Neural cell (in vitro differentiated cells): ENCODE results near the gene STC2. TPM values are rescaled to one million over a fixed set of nuclear protein-coding genes. Genes with fewer than 3 reads are reported as not detected.
"Not testable (repeated sequence)": the region's sequence is repeated elsewhere in the genome, so short reads cannot be mapped to it uniquely, and the experiment has no call there.

Experiments
- H2AFZ ChIP-seq: fragments of 200-600, 300-800 bp; sonication (generic), shearing (Covaris generic); 2 replicates; pipeline ENCODE4 v1.6.0; 2014; ENCODE audit warnings: low read depth, mild to moderate bottlenecking, antibody characterized with exemption, low read length, moderate library complexity
- H3F3A ChIP-seq: fragments of 200-600 bp; shearing (Covaris generic); 2 replicates; pipeline ENCODE4 v1.6.1; 2016; ENCODE audit warnings: mild to moderate bottlenecking, moderate library complexity, mixed read lengths, antibody characterized with exemption, low read length; ENCODE audit not compliant: insufficient read depth, poor library complexity, severe bottlenecking
- H3K27ac ChIP-seq: fragments of 200-600, 300-800 bp; sonication (generic), shearing (Covaris generic); 2 replicates; pipeline ENCODE4 v1.5.1; 2014; ENCODE audit warnings: mild to moderate bottlenecking, low read length, moderate library complexity
- H3K27me3 ChIP-seq: fragments of 300-800, 200-600 bp; sonication (generic), shearing (Covaris generic); 2 replicates; pipeline ENCODE4 v1.6.0; 2014; ENCODE audit warnings: mild to moderate bottlenecking, low read depth, low read length, moderate library complexity; ENCODE audit not compliant: insufficient read depth
- H3K36me3 ChIP-seq: fragments of 300-800, 200-600 bp; sonication (generic), shearing (Covaris generic); 2 replicates; pipeline ENCODE4 v1.5.1; 2014; ENCODE audit warnings: mild to moderate bottlenecking, antibody characterized with exemption, low read length, moderate library complexity; ENCODE audit not compliant: insufficient read depth
- H3K4me2 ChIP-seq: fragments of 300-800, 200-600 bp; sonication (generic), shearing (Covaris generic); 2 replicates; pipeline ENCODE4 v1.6.0; 2014; ENCODE audit warnings: mild to moderate bottlenecking, low read length
- H3K4me3 ChIP-seq: fragments of 300-800, 200-600 bp; sonication (generic), shearing (Covaris generic); 2 replicates; pipeline ENCODE4 v1.5.1; 2014; ENCODE audit warnings: mild to moderate bottlenecking, low read length, moderate library complexity
- H3K79me2 ChIP-seq: fragments of 200-600 bp; shearing (Covaris generic); replicated peaks from 2 replicates; pipeline ENCODE4 v1.6.0; 2014; ENCODE audit warnings: mild to moderate bottlenecking, low read length, moderate library complexity; ENCODE audit not compliant: insufficient read depth
- H3K9ac ChIP-seq: fragments of 300-800, 200-600 bp; sonication (generic), shearing (Covaris generic); 2 replicates; pipeline ENCODE4 v1.6.1; 2016; ENCODE audit warnings: mild to moderate bottlenecking, low read length, mixed read lengths
- H3K9me2 ChIP-seq: fragments of 200-600 bp; shearing (Covaris generic); 2 replicates; pipeline ENCODE4 v1.6.1; 2016; ENCODE audit warnings: mild to moderate bottlenecking, low read length, mixed read lengths; ENCODE audit not compliant: insufficient read depth
- H3K9me3 ChIP-seq: fragments of 200-600, 300-800 bp; sonication (generic), shearing (Covaris generic); 2 replicates; pipeline ENCODE4 v1.6.1; 2016; ENCODE audit warnings: mild to moderate bottlenecking, mixed run types, low read length, moderate library complexity, mixed read lengths
- H4K20me1 ChIP-seq: fragments of 200-600 bp; shearing (Covaris generic); 2 replicates; pipeline ENCODE4 v1.6.1; 2016; ENCODE audit warnings: mild to moderate bottlenecking, mixed run types; ENCODE audit not compliant: insufficient read depth
- EP300 ChIP-seq: fragments of 450-650 bp; conservative IDR thresholded peaks from 2 replicates; pipeline ENCODE4 v1.6.1; 2014; ENCODE audit warnings: antibody characterized with exemption, mild to moderate bottlenecking, moderate library complexity; ENCODE audit not compliant: poor library complexity, severe bottlenecking
- EZH2 ChIP-seq: fragments of 200-600, 300-800 bp; shearing (Covaris generic), sonication (generic); IDR thresholded peaks from 2 replicates; pipeline ENCODE4 v1.6.1; 2014; ENCODE audit warnings: antibody characterized with exemption, low read length, borderline replicate concordance, mild to moderate bottlenecking; ENCODE audit not compliant: insufficient read depth, poor library complexity, severe bottlenecking
- MXI1 ChIP-seq: fragments of 450-650 bp; conservative IDR thresholded peaks from 2 replicates; pipeline ENCODE4 v1.6.1; 2014; ENCODE audit warnings: antibody characterized with exemption, mild to moderate bottlenecking; ENCODE audit not compliant: poor library complexity, severe bottlenecking
- POLR2AphosphoS5 ChIP-seq: IDR thresholded peaks from 2 replicates; pipeline ENCODE4 v1.6.1; 2012
- RAD21 ChIP-seq: fragments of 450-650 bp; conservative IDR thresholded peaks from 2 replicates; pipeline ENCODE4 v1.6.1; 2014; ENCODE audit warnings: antibody characterized with exemption, mild to moderate bottlenecking, moderate library complexity
- REST ChIP-seq: IDR thresholded peaks from 2 replicates; pipeline ENCODE4 v1.6.1; 2012; ENCODE audit warnings: borderline replicate concordance
- SMC3 ChIP-seq: fragments of 450-650 bp; conservative IDR thresholded peaks from 2 replicates; pipeline ENCODE4 v1.6.1; 2014; ENCODE audit warnings: antibody characterized with exemption, mild to moderate bottlenecking, moderate library complexity; ENCODE audit not compliant: poor library complexity
- TAF1 ChIP-seq: IDR thresholded peaks from 2 replicates; pipeline ENCODE4 v1.6.1; 2012; ENCODE audit warnings: low read depth
- polyA plus RNA-seq: library from polyadenylated mRNA; depleted of rRNA; stranded (reverse); fragments of >200 nt; gene quantifications from 2 replicates; pipeline ENCODE4 v1.2.3, GENCODE V29; 2014
- TF ChIP-seq, protein P1 (sequence below): fragments of 450-650 bp; IDR thresholded peaks from 2 replicates; pipeline ENCODE4 v1.5.1; 2014; ENCODE audit warnings: antibody characterized with exemption, mild to moderate bottlenecking, moderate library complexity; ENCODE audit not compliant: poor library complexity, severe bottlenecking

Gene STC2
- polyA plus RNA-seq, 1 donor from 2014 or later = 0.09 TPM

- Histone ChIP-seq H3K4me2 (no peak overlapping the region), H3K36me3 (no peaks in the 10 kb centered on the region), H3F3A (no peaks in the 10 kb centered on the region), H4K20me1 (no peaks in the 10 kb centered on the region), H3K9me2 (no peaks in the 10 kb centered on the region), H3K9ac (no peak overlapping the region), H3K4me3 (no peak overlapping the region), H3K27me3 (peaks cover 22% of the 10 kb centered on the region), H3K27ac (no peak overlapping the region), H2AFZ (no peak overlapping the region), H3K79me2 (no peaks in the 10 kb centered on the region), H3K9me3 (no peaks in the 10 kb centered on the region)
- no peak for TF ChIP-seq EZH2
Observed at GRCh38 chr5:173287086-173287485, 41.1 kb downstream of the STC2 start.

DNA sequence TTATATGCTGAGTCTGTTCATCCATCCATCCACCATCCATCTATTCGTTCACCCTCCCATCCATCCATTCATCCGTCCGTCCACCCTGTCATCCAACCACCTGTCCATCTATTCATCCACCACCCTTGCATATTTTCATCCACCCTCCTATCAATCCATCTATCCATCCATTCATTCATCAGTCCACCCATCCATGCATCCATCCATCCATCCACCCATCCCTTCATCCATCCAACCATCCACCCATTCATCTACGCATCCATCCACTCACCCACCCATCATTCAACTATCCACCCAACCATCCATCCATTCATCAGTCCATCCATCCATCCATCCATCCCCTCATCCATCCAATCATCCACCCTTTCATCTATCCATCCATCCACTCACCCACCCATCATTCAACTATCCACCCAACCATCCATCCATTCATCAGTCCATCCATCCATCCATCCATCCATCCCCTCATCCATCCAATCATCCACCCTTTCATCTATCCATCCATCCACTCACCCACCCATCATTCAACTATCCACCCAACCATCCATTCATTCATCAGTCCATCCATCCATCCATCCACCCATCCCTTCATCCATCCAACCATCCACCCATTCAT, 43.8 kb downstream of the STC2 start:
- H3K9ac ChIP-seq, H4K20me1 ChIP-seq, H2AFZ ChIP-seq, H3F3A ChIP-seq, H3K79me2 ChIP-seq, H3K27ac ChIP-seq, H3K4me2 ChIP-seq, H3K9me2 ChIP-seq, H3K9me3 ChIP-seq, H3K36me3 ChIP-seq: not testable (repeated sequence)
- Histone ChIP-seq H3K27me3 (peaks cover 26% of the 10 kb centered on the region), H3K4me3 (peak overlapping the region; percentile 65)

GRCh38 chr5:173283318-173284288, 44.6 kb downstream of the STC2 start:
- Histone ChIP-seq H3K36me3 (no peaks in the 10 kb centered on the region), H3F3A (no peaks in the 10 kb centered on the region), H3K9ac (no peak overlapping the region), H3K27ac (no peak overlapping the region), H3K4me3 (peak overlapping the region; percentile 65), H2AFZ (no peak overlapping the region), H3K9me3 (no peaks in the 10 kb centered on the region), H3K79me2 (no peaks in the 10 kb centered on the region), H3K9me2 (no peaks in the 10 kb centered on the region), H3K4me2 (peak overlapping the region; percentile 59), H3K27me3 (peaks cover 26% of the 10 kb centered on the region), H4K20me1 (no peaks in the 10 kb centered on the region)
- no peak for TF ChIP-seq POLR2AphosphoS5
- no peak for TF ChIP-seq TAF1
- no peak for TF ChIP-seq EP300
- TF ChIP-seq SMC3 = peak; percentile 78
- TF ChIP-seq MXI1 = peak; percentile 89
- peak; percentile 74 for TF ChIP-seq RAD21
- TF ChIP-seq REST = no peak
- TF ChIP-seq, protein P1, sequence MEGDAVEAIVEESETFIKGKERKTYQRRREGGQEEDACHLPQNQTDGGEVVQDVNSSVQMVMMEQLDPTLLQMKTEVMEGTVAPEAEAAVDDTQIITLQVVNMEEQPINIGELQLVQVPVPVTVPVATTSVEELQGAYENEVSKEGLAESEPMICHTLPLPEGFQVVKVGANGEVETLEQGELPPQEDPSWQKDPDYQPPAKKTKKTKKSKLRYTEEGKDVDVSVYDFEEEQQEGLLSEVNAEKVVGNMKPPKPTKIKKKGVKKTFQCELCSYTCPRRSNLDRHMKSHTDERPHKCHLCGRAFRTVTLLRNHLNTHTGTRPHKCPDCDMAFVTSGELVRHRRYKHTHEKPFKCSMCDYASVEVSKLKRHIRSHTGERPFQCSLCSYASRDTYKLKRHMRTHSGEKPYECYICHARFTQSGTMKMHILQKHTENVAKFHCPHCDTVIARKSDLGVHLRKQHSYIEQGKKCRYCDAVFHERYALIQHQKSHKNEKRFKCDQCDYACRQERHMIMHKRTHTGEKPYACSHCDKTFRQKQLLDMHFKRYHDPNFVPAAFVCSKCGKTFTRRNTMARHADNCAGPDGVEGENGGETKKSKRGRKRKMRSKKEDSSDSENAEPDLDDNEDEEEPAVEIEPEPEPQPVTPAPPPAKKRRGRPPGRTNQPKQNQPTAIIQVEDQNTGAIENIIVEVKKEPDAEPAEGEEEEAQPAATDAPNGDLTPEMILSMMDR = peak; percentile 82
- no peak for TF ChIP-seq EZH2
